HG03045 (cell line): ENCODE data around the gene NIPBL.
"Not testable (repeated sequence)": the region's sequence is repeated elsewhere in the genome, so short reads cannot be mapped to it uniquely, and the experiment has no call there.

Source experiments
- ATAC-seq: cut with Tn5 transposase; IDR thresholded peaks from one replicate; pipeline ENCODE4 v1.9.1; 2021; ENCODE audit warnings: mild to moderate bottlenecking, moderate library complexity; ENCODE audit not compliant: unreplicated experiment

NIPBL gene

GRCh38 chr5:36878392-36879082, 2.0 kb downstream of the NIPBL start:
- no peak for ATAC-seq

GRCh38 chr5:36879274-36880033, 2.9 kb downstream of the NIPBL start:
- ATAC-seq = no peak

GRCh38 chr5:36880761-36881160, 4.2 kb downstream of the NIPBL start:
- no peak for ATAC-seq

DNA sequence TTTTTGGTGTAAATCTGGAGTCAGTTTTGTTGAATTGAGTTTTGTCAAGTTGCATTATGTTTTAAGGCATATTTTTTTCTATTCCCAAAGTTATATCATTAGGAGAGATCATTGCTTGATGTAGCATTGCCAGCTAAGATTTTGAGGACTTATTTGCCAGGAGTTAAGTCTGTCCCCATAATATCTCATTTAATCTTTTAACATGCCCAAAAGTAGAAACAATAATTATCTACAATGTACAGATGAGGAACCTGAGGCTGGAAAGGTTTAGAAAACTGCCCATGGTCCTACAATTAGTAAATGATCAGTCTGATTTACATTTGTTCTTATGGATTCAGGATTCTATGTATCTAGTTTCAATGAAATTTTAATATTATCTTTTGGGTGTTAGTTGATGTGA, 4.7 kb downstream of the NIPBL start:
- ATAC-seq = no peak

DNA sequence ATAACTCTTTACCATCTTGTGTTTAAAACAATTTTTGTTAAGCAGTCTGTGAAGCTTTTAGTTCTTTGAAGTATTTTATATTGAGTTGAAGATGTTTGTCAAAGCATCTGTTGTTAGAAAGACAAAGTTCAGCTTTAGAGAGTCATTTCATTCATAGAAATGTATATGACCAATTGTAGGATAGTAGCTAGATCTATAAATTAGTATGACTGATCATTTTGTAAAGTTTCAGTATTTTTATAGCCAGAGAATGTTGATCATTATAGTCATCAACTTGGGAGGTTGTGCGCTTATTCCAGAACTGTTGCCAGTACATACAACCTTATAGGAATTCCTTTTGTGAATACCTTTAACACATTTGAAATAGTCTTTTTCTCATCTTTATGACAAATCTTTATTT, 5.2 kb downstream of the NIPBL start:
- ATAC-seq = no peak

GRCh38 chr5:36882250-36882649, 5.7 kb downstream of the NIPBL start:
- ATAC-seq = no peak

GRCh38 chr5:36883894-36884462, 7.4 kb downstream of the NIPBL start:
- ATAC-seq = no peak

GRCh38 chr5:36885149-36885548, 8.6 kb downstream of the NIPBL start:
- no peak for ATAC-seq

GRCh38 chr5:36885566-36886485, 9.3 kb downstream of the NIPBL start:
- ATAC-seq = no peak

DNA sequence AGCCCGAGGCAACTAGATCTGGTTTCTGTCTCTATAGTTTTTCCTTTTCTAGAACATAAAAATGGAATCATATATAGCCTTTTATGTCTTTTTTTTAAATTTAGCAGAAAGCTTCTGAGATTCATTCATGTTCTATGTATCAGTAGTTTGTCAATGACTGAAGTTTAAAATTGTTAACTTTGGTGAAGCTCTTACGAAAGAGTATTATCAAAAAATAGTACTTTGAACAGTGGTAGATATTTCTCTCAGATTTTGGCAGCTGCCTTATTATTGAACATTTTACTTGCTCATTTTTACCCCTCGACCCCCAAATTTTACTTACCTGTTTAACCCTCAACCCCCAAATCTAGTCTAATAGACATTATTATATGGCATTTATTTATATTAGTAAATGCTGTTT, 10.2 kb downstream of the NIPBL start:
- ATAC-seq = no peak

DNA sequence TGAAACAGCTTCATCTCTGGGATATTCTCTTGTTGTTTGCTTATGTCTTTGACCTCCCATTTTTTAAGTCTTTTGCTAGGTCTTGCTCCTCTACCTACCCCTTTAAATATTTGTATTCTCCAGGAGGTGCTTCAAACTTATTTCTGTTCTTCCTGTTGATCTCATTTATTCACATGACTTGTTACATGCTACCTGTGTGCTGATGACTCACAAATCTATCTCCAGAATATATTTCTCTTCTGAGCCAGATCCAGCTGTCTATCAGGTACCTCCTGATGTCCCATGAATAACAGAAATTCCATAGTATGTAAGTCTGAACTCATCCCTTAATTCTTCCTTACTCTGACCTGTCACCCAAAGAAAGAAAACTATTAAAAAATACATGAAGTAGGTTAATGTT, 11.0 kb downstream of the NIPBL start:
- no peak for ATAC-seq

GRCh38 chr5:36888303-36888702, 11.7 kb downstream of the NIPBL start:
- no peak for ATAC-seq

GRCh38 chr5:36889264-36889663, 12.7 kb downstream of the NIPBL start:
- ATAC-seq = no peak

GRCh38 chr5:36891266-36891665, 14.7 kb downstream of the NIPBL start:
- no peak for ATAC-seq

DNA sequence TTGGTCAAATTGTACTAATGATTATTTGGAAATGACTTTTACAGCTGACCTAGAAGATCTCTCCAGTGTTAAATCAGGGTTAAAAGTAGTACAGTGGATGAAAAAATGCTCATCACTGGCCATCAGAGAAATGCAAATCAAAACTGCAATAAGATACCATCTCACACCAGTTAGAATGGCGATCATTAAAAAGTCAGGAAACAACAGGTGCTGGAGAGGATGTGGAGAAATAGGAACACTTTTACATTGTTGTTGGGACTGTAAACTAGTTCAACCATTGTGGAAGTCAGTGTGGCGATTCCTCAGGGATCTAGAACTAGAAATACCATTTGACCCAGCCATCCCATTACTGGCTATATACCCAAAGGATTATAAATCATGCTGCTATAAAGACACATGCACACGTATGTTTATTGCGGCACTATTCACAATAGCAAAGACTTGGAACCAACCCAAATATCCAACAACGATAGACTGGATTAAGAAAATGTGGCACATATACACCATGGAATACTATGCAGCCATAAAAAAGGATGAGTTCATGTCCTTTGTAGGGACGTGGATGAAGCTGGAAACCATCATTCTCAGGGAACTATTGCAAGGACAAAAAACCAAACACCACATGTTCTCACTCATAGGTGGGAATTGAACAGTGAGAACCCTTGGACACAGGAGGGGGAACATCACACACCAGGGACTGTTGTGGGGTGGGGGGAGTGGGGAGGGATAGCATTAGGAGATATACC, 15.7 kb downstream of the NIPBL start:
- not testable (repeated sequence) for ATAC-seq

GRCh38 chr5:36894954-36895353, 18.4 kb downstream of the NIPBL start:
- no peak for ATAC-seq

DNA sequence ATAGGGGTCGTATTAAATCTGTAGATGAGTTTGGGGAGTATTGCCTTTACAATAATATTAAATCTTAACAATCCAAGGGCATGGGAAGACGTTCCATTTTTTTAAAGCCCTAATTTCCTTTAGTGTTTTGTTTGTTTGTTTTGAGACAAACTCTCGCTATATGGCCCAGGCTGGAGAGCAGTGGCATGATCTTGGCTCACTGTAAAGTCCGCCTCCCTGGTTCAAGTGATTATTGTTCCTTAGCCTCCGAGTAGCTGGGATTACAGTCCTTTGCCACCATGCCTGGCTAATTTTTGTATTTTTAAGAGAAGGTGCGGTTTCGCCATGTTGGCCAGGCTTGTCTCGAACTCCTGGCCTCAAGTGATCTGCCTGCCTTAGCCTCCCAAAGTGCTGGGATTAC, 19.9 kb downstream of the NIPBL start:
- no peak for ATAC-seq

DNA sequence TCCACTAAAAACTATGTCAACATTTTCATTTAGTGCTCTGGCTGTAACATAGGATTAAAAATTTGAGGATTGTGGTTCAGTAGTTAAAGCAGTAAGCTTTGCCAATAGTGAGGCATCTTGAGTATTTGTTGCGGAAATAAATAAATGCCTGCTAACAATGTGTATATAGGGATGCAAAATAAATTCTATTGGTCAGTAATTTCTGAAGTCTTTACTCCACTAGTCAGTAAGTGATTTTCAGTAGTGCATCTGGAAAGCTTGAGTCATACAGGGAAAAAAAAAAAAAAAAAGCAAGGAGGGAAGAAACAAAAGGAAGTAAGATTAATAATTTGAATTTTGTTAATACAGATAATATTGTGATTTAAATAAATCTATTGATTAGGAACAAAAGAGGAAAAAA, 21.0 kb downstream of the NIPBL start:
- ATAC-seq = no peak

- no peak for ATAC-seq
Observed at GRCh38 chr5:36899860-36900259, 23.3 kb downstream of the NIPBL start.

GRCh38 chr5:36900283-36900682, 23.7 kb downstream of the NIPBL start:
- ATAC-seq = no peak
